T-helper 2 cell (primary cell): ENCODE results near the gene SDK1.
"Not testable (repeated sequence)": the region's sequence is repeated elsewhere in the genome, so short reads cannot be mapped to it uniquely, and the experiment has no call there.

Experiments used
- DNase-seq, 5 experiments: peaks; one replicate each; pipeline versions ENCODE4 v3.0.0 to v3.0.0-alpha.2; 2012 to 2022

SDK1 gene

DNA sequence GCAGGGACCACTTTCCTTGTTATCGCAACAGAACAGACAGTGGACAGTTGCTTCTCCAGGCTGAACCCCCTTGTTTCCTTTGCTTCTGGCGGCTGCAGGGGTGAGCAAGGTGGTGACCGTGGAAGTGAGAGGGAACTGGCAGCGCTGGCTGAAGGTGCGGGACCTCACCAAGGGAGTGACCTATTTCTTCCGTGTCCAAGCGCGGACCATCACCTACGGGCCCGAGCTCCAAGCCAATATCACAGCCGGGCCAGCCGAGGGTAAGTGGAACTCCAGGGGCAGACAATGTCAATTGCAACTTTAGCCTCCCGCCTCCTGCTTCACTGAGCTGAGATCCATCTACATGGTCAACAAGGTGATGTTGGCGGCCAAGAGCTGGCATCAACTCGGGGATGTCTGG lies 919.0 kb downstream of the SDK1 start:
- DNase-seq = no peak

DNA sequence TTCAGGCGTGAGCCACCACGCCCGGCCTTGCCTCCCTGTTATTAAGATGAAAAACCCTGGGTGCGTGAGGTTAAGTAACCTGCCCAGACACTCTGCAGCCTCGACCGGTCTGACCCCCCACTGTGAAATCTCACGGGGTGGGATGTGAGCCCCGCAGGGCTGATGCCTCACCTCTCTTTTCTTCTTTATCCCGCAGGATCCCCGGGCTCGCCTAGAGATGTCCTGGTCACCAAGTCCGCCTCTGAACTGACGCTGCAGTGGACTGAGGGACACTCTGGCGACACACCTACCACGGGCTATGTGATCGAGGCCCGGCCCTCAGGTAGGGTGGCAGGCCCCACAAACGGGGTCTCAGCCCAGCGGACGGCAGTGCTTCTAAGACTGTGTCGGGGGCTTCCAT lies 920.0 kb downstream of the SDK1 start:
- DNase-seq = no peak

DNA sequence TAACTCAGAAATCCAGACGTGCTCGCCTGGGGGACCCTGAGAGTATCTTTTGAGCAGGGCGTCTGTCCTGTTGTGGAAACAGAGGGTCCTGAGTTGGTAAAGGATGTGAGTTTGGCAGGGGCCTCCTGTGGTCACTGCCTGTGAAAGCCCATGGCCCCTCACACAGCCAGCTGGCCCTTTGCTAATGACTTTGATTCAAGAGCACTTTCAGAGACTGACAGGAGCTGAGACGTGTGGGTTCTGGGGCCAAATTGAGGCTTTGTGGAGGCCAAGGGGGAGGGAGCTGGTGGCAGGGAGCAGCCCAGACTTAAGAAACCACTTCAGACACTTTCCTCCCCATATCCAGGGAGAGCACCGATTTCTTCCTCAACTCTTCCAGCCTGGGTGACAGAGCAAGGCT lies 921.6 kb downstream of the SDK1 start:
- DNase-seq = no peak

DNA sequence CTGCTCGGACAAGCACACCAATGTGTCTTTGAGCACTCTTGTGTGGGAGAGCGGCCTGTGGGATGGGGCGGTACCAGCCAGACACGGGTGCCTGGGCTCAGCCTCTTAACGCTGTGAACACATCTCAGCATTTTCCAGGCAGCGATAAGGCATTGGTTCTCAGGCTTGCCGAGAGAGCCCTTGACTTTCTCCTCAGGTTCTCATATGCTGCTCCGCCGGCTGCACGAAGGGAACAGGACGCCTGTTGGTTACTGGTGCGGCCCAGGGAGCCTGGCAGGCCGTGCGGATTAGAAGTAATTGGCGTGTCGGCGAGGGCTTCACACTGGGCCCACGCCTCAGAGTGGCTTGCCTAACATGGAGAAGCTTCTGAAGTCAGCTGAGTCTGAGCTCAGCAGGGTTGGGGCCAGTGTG lies 924.3 kb downstream of the SDK1 start:
- DNase-seq = no peak

DNA sequence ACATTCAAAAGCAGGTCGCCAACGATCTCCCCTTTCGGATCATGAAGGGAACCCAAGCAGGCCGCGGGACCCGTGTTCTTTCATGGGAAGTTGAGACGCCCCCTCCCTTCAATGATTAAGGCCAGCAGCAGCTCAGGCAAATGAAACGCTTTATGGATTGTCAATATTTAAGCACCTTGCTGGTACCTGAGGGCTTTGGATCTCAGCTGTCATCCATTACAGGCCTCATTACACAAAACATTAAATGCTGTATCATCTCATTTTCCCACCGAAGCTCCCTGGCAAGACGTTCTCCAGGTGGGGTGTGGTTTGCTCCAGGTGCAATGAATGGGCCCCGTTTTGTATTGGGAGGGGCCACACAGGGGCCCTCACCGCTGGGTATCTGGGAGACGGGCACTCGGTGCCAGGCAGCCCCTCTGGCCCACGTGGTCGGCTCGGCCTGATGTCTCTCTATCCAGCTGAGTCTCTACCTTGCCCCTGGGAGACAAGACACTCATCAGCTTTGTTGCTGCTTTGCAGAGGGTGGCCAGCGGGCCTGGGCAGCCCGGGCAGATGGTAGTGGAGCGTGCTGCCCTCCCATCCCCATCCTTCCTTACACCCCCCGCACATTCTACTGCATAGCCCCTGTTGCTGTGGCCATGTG lies 925.0 kb downstream of the SDK1 start:
- DNase-seq = no peak

DNA sequence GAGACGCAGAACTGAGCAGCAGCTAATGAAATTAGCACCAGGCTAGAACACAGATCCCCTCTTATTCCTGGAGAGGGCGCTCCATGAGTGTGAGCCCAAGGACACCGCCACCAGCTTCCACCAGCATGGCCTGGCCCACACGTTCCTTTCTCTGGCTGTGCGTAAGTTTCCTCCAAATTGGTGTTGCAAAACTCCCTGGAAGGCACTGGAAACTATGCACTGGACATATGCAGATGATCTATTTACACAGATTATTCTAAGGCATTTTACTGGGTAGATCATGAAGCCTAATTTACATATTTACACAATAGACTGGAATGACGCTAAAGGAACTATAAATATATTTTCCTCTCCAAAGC lies 925.5 kb downstream of the SDK1 start:
- DNase-seq = no peak

DNA sequence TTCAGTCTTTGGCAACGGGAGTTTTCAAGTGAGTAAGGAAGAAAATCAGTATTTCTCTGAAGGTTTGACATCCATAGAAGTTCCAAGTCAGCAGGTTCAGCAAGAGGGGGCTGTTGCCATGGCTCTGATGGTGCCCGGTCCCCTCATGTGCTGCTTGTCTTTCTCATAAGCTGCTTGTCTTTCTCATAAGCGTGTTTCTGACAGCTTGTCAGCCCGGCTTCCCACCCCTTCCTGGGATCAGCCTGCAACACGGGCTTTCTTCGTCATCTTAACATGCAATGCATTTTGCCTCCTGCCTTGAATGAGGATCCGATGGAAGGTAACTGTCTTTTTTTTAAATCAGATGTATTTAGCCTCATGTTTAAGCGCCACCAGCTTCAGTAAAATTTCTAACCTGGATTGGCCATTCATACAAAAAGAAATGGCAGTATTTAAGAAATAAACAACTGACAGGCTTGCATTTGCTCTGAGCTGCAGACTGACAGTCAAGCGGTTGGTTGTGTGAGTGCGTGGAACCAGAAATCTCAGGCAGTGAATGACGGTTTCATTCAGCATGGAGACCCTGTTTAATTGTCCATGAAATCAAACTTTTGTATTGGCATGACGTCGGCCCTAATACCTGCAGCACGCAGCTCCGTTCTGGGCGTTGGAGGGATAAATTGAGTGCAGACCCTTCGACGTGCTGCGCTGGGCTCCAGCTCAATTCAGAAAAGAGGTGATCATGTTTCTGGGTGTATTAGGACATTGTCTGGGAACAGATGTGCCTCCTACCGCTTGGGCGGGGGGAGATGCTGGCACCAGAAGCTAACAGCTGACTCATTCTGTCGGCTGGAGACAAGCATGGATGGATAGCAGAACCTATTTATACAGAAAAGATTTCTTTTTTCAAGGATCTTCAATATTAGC lies 926.3 kb downstream of the SDK1 start:
- DNase-seq = no peak

DNA sequence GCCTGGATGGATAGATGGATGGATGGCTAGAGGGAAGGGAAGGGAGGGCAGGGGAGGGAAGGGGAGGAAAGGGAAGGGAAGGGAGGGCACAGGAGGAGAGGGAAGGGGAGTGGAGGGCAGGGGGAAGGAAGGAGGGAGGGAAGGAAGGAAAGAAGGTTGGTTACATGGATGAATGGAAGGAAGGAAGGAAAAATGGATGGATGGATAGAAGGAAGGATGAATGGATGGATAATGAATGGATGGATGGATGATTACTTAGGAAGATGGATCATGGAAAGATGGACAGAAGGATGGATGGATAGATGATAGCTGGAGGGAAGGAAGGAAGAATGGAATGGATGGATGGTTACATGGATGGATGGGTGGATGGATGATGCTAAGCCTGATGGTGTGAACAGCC lies 929.3 kb downstream of the SDK1 start:
- DNase-seq = no peak

DNA sequence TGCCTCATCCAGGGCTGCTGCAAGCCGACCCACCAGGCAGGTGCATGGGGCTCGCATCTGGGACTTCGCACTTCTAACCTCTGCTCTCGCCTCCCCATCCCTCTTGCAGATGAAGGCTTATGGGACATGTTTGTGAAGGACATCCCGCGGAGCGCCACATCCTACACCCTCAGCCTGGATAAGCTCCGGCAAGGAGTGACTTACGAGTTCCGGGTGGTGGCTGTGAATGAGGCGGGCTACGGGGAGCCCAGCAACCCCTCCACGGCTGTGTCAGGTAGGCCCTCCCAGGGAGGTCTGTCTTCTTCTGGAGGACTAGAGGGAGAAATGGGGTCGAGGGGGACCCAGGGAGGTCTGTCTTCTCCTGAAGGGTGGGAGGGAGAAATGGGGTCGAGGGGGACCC lies 932.1 kb downstream of the SDK1 start:
- DNase-seq = no peak

DNA sequence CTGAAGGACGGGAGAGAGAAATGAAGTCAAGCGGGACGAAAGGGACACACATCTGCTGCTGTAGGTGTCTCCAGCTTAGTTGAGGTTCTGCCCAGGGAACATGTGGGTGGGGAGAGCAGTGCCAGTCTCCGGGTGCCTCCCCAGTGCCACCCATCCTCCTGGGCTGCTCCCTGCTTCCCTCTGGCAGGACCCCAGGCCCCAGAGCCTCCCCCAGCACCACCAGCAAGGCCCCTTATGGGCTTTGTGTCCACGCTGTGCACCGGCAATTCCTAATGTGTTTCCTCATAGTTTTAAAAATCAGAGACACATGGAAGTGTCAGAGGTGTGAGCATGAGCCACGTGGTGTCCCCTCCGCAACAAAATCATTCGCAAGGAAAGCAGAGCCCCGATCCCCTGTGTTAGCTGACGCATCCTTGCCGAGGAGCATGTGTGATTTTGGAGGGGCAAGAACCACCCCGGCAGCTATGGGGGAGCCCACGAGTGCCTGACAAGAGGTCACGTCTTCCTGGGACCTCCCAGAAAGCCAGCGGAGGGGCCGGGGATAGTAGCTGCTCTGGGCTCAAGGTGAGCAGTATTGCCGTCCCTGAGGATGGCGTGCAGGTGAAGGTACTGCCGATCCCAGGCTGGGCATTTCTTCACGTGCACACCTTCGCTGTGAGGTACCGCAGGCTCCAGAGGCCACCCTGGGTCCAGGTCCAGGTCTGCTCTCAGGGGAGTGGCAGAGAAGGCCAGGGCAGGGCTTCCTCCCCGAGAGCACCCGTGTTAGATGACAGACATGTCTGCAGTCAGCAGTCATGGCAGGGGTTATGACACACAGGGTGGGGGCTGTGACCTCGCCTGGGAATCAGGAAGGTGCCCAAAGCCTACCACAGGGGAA lies 932.8 kb downstream of the SDK1 start:
- no peak for DNase-seq

DNA sequence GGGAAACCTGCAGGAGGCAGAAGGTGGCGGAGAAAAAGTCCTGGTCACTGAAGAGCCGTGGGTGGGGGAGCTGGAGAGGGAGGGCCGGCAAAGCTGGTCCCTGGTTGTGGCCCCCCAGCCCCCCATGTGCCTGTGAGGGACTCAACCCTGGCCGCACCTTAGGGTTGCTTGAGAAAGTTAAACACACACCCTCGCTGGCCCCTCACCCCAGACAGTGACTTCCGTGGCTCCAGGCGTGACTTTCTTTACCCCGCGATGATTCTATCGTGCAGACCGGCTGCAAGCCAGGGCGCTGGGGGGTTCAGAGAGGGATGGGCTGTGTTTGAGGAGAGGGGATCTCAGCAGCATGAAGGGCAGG lies 933.4 kb downstream of the SDK1 start:
- no peak for DNase-seq

DNA sequence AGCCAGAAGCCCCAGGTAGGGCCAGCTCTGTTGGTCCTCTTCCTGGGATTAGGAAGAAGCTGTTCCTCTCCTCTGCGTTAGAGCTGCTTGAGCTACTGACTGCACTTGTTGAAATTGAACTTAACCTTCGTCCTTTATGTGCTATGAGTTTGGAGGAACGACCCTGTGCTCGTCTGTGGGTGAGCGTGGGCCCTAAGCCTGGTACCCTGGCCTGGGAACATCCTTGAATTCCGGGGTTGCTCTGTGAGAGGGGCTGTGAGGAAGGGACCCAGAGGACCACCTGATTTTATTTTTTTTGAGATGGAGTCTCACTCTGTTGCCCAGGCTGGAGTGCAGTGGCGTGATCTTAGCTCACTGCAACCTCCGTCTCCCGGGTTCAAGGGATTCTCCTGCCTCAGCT lies 933.8 kb downstream of the SDK1 start:
- DNase-seq = no peak

DNA sequence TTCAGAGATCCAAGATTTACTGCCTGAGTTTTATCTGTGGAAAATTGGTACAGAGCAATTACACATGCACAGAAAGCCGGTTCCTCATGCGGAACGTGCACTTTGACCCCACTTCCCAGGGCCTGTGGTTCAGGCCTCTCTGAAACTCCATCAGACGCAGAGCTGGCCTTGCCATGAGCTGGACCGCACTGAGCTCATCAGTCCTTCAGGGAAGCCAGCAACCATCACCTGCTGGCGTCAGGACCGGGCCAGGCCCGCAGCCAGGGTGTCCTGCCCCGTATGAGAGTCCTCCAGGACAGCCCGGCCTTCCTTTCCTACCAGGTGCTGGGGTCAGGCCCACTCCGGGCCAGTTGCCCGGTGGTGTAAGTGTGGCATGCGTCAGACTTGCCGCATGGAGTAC lies 934.5 kb downstream of the SDK1 start:
- no peak for DNase-seq

DNA sequence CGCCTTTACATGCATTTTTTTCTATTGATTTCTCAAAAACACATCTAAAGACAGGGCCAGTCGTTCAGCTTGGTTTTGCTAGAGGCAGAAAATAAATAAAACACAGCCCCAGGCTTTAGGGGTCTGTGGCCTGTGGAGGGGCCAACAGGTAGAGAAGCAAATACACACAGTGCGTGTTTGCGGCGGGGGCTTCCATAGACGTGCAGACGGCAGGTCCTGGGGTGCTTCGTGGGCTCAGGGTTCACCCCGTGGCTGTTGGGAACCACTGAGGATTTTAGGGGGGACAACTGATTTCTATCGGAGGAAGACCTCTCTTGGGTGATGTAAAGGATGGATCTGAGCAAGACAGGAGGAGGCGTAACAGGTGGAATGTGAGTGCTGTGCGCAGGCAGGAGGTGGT lies 935.3 kb downstream of the SDK1 start:
- DNase-seq = no peak

DNA sequence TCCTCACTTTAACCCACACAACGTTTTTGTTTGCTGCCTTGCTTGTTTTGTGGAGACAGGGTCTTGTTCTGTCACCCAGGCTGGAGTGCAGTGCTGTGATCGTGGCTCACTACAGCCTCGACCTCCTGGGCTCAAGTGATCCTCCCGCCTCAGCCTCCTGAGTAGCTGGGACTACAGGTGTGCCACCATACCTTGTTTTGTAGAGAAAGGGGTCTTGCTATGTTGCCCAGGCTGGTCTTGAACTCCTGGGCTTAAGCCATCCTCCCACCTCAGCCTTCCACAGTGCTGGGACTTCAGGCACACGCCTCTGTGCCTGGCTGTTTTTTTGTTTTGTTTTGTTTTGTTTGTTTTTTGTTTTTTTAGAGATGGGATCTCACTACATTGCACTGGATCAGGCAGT lies 935.8 kb downstream of the SDK1 start:
- DNase-seq = not testable (repeated sequence)

DNA sequence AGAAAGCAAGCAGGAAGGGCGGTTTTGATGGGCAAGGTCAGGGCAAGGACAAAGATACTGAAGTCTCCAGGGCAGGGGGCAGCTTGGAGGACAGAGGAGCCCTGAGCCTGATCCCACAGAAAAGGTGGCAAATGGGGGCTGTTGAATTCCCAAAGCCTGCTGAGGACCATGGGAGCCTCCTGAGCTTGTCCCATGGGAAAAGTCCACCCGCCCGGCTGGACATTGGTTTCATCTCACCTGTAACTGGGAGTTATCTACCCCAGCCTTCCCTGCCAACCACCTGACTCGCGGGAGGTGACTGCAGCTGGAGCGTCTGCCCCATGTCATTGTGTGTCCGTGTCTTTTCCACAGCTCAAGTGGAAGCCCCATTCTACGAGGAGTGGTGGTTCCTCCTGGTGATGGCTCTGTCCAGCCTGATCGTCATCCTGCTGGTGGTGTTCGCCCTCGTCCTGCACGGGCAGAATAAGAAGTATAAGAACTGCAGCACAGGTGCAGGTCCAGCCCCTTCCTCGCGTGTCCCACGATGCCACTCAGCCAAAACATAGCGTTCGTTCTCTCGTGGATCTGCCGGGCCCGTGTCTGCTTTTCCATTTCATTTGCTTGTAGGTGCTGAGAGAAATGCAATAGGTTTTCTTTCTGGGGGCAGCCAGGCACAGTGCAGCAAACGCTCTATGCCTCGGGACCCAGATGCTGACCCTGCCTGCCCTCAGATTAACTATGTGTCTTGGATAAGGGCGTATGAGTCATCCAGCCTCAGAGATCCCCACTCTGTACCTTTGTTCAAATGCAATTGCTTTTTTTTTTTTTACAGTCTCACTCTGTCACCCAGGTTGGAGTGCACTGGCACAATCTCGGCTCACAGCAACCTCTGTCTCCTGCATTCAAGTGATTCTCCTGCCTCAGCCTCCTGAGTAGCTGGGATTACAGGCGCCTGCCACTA lies 936.5 kb downstream of the SDK1 start:
- DNase-seq = no peak

DNA sequence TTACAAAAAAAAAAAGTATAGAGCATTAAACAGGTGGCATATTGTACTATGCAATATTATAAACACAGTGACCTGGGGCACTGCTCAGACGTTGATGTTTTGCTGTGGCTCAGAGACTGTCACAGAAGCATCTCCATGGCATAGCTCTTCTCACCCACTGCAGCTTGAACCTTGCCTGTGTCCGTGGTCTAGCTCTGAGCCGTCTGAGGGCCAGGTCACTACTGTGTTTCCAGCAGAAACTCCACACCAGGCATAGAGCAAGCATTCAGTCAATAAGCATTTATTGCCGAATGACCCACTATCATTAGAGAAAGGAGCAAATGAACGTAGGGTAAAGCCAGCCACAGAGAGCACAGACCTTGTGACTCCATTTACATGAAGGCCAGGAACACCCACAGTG lies 937.8 kb downstream of the SDK1 start:
- no peak for DNase-seq

DNA sequence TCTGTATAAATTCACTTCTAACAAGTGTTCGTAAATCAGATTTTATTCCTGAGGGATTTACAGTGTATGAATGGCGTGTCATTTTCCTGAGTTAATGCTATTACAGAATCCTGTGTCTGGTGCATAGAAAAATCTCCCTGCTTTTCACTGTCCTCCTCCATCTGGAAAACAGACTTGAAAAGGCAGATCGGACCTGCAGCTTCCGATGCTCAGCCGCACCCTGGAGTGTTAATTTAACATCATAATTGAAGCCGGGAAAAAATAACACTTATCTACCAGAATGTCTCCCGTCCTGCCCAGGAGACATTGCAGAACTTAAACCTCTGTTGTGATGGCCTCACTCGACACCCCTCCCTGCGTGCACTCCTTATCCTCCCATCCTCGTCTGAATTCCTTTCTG lies 939.0 kb downstream of the SDK1 start:
- DNase-seq = no peak

DNA sequence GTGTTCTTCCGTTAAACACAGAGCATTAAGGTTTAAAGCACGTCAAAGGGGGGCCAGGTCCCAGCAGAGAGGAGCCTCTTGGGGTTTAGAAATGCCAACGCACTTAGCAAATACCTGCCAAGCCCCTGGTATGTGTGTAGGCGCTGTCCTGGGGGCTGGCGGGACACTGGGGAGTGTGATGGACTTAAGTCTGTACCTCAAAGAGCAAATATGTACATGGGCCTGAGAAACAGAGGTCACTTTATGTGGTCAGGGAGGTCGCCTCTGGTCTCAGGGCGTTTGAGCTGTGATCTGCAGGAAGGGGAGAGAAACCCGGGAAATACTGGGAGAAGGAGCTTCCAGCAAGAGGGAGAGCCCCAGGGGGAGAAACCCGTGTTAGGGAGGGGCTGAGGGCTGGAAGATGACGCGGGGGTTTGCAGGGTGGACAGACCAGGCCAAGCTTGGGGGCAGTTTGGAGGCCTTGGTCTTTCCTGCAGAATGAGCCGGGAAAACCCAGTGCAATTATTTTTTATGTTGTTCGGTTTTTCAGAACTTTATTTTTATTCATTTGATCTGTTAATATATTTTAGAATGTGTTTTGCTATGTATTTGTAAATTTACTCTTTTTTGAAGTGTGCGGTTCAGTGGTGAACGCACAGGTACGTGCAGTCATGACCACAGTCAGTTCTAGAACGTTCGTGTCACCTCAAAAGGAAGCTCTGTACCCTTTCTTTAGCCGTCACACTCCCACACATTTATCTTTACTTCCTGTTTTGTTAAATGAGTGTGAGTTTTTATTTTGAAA lies 939.7 kb downstream of the SDK1 start:
- DNase-seq = peak in 1 of 5 experiments; percentile 18

DNA sequence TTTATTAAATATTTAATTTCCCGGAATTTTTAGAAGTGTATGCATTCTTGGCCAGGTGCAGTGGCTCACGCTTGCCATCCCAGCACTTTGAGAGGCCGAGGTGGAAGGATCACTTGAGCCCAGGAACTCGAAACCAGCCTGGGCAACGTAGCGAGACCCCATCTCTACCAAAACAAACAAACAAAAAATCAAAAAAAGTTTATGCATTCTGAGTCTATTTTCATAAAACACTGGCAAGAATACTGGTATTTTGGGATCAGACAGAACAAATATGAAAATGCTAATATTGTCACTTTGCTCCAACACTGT lies 940.2 kb downstream of the SDK1 start:
- no peak for DNase-seq

DNA sequence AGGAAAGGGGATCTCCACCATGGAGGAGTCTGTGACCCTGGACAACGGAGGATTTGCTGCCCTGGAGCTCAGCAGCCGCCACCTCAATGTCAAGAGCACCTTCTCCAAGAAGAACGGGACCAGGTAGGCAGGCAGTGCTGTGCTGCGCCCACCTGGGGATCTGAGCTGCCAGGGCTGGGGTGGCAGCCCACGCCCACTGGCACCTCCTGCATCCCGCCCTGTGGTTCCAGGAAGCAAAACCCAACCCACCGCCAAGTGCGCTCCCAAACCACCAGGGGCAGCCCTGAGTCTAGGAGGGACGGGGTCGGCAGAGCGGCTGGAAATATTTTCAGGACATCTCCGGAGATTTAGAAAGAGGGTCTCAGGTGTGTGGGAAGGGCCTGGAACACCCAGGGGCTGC lies 940.7 kb downstream of the SDK1 start:
- no peak for DNase-seq

DNA sequence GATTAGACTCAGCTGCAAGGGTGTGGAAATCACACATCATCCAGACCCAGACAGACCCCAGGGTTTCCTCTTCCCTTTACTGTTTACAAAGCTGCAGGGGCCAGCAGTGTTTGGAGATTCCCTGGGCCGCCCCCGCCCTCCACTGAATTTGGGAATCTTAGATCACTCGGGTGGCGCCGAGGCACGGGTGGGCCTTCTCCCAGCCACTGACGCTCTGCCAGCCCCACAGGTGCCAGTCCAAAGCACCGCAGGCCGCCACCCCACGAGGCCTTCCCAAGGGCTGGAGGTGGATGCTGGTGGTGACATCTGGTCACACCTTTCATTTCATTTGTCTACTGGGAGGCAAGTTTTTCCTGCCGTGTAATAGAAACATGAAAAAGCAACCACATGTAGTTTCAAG lies 941.7 kb downstream of the SDK1 start:
- DNase-seq = no peak
